Gastroesophageal sphincter (tissue), 4 donors: ENCODE measurements around the gene OR11A1. TPM values are rescaled to one million over a fixed set of nuclear protein-coding genes. Genes with fewer than 3 reads are reported as not detected.

Experiments
- ATAC-seq: fragments of 150-250 bp; one replicate; pipeline ENCODE4 v1.9.1; 2016; ENCODE audit warnings: mild to moderate bottlenecking, moderate library complexity
- H3K27ac ChIP-seq, 4 donors: fragments of 200-600 bp; sonication (generic) in 3 of 4; 1 replicate in 3 of 4; 2 replicates in 1 of 4; pipeline ENCODE4 v1.5.1; 2016 to 2019
- H3K27me3 ChIP-seq: fragments of 200-600 bp; sonication (generic); one replicate; pipeline ENCODE4 v1.5.1; 2019
- H3K36me3 ChIP-seq, 2 donors: fragments of 200-600 bp; sonication (generic); one replicate each; pipeline ENCODE4 v1.5.1; 2019; ENCODE audit warnings: control low read depth in 1 of 2
- H3K4me1 ChIP-seq, 3 donors: fragments of 200-600 bp; sonication (generic); 1 replicate in 2 of 3; 2 replicates in 1 of 3; pipeline ENCODE4 v1.5.1; 2016 to 2019; ENCODE audit warnings: control low read depth in 2 of 3
- H3K4me3 ChIP-seq, 2 donors: fragments of 200-600 bp; sonication (generic); one replicate each; pipeline ENCODE4 v1.5.1; 2019; ENCODE audit warnings: mild to moderate bottlenecking in 1 of 2, moderate library complexity in 1 of 2
- H3K9me3 ChIP-seq, 3 donors: fragments of 200-600 bp; sonication (generic); one replicate each; pipeline ENCODE4 v1.5.1; 2017 to 2019; ENCODE audit warnings: control low read depth in 2 of 3
- EP300 ChIP-seq: sonication (generic); formaldehyde crosslinking; IDR thresholded peaks from one replicate; pipeline ENCODE4 v1.6.1; 2017; ENCODE audit warnings: antibody characterized with exemption, mild to moderate bottlenecking
- POLR2A ChIP-seq, 2 donors: fragments of 450-650 bp; IDR thresholded peaks; one replicate each; pipeline ENCODE4 v1.6.1; 2017; ENCODE audit warnings: antibody characterized with exemption in 2 of 2, mild to moderate bottlenecking in 2 of 2, moderate library complexity in 1 of 2
- POLR2AphosphoS5 ChIP-seq: sonication (generic); formaldehyde crosslinking; IDR thresholded peaks from one replicate; pipeline ENCODE4 v1.6.1; 2017; ENCODE audit warnings: antibody characterized with exemption
- WGBS, 2 donors: methylation state at CpG; one replicate each; pipeline ENCODE4 v1.1.5; 2018; ENCODE audit warnings: low coverage in 1 of 2; 5-methylcytosine and 5-hydroxymethylcytosine counted together
- total RNA-seq, 4 donors: library from RNA; depleted of rRNA; stranded (reverse); fragments of >200 nt; gene quantifications; one replicate each; pipeline ENCODE4 v1.1.0, GENCODE V29; 2016
- TF ChIP-seq, protein P1 (sequence below), 4 experiments: fragments of 200-600 bp in 2 of 4; fragments of 450-650 bp in 2 of 4; sonication (generic) in 1 of 4; IDR thresholded peaks; one replicate each; pipeline ENCODE4 v1.5.1; 2017 to 2019; ENCODE audit warnings: antibody characterized with exemption in 4 of 4, mild to moderate bottlenecking in 2 of 4, moderate library complexity in 2 of 4

Gene OR11A1, protein sequence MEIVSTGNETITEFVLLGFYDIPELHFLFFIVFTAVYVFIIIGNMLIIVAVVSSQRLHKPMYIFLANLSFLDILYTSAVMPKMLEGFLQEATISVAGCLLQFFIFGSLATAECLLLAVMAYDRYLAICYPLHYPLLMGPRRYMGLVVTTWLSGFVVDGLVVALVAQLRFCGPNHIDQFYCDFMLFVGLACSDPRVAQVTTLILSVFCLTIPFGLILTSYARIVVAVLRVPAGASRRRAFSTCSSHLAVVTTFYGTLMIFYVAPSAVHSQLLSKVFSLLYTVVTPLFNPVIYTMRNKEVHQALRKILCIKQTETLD
- not detected for total RNA-seq

DNA sequence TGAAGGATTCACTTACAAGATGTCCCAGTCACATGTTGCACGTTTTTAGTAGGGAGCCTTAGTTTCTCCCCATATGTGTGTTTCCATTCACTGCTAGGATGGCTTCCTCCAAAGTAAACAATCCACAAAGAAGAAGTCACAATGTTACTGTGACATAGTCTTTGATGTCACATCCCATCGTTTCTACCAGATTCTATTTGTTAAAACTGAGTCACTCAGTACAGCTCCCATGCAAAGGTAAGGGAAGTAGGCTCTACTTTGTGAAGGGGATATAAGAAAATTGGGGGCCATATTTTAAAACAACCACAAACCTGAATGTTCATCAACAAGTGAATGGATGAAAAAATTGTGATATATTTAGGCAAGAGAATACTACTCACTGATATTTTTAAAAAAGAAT lies at the start of gene OR11A1, which contains the start of gene OR2H1:
Gene OR11A1 (minus strand): TSS at position 101 of the 400 bp plus-strand sequence. CDS start 29,430 bp downstream, outside the sequence.
Gene OR2H1 (plus strand): TSS at position 185 of the 400 bp plus-strand sequence. CDS start 4,615 bp downstream, outside the sequence.
- H3K27ac ChIP-seq, result no peak within 1 kb of the TSS
- no peaks in the 10 kb centered on the region for H3K4me1 ChIP-seq
- H3K9me3 ChIP-seq, result no peaks in the 10 kb centered on the region
- H3K4me3 ChIP-seq, result no peak within 1 kb of the TSS
- no peaks in the 10 kb centered on the region for H3K36me3 ChIP-seq
- TF ChIP-seq, protein P1, sequence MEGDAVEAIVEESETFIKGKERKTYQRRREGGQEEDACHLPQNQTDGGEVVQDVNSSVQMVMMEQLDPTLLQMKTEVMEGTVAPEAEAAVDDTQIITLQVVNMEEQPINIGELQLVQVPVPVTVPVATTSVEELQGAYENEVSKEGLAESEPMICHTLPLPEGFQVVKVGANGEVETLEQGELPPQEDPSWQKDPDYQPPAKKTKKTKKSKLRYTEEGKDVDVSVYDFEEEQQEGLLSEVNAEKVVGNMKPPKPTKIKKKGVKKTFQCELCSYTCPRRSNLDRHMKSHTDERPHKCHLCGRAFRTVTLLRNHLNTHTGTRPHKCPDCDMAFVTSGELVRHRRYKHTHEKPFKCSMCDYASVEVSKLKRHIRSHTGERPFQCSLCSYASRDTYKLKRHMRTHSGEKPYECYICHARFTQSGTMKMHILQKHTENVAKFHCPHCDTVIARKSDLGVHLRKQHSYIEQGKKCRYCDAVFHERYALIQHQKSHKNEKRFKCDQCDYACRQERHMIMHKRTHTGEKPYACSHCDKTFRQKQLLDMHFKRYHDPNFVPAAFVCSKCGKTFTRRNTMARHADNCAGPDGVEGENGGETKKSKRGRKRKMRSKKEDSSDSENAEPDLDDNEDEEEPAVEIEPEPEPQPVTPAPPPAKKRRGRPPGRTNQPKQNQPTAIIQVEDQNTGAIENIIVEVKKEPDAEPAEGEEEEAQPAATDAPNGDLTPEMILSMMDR (IDR thresholded peaks at IDR 0.05), result no peak
- TF ChIP-seq POLR2AphosphoS5 (no peak), POLR2A (IDR thresholded peaks at IDR 0.05) (no peak), EP300 (no peak)
- 39 to 40% methylated on average over 2 of the region's 2 CpGs for WGBS, 2 donors
- H3K27me3 ChIP-seq, result no peaks in the 10 kb centered on the region
- no peak for ATAC-seq

DNA sequence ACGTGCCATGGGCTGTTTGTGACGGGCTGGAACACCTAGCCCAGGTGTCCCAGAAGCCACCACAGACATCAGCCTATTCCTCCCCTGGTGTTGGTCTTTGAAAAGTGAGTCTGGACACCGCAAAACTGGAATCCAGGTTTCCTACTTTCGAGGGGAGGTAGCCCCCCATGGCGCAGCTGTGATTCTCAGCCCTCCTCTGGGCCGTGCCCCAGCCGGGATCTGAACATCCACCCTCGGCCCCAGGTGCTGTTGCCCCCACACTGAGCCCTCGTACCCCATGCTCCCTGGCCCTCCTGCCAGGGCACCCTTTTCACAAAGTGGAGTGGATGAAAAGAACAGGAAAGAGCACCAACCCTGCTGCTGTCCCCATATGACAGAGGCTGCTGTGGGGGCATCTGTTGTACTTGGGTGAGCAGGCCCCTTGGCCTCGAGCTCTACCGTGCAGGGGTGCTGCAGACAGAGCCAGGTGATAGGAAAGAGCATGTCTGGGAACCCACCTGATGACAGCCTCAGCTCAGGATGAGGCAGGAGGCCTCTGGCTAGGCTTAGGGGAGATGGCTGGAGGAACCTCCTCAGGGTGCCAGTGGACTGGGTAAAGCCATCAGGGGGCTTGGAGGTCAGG lies 49.7 kb upstream of the OR11A1 start:
- TF ChIP-seq POLR2A (IDR thresholded peaks at IDR 0.05), result no peak
- Histone ChIP-seq H3K27ac (no peak overlapping the region), H3K4me1 (no peaks in the 10 kb centered on the region), H3K9me3 (no peaks in the 10 kb centered on the region), H3K27me3 (peaks cover 7% of the 10 kb centered on the region), H3K4me3 (no peak overlapping the region), H3K36me3 (no peaks in the 10 kb centered on the region)
- WGBS, 2 donors, result no CpG with 5 or more reads among the region's 11 CpGs
- no peak for ATAC-seq

DNA sequence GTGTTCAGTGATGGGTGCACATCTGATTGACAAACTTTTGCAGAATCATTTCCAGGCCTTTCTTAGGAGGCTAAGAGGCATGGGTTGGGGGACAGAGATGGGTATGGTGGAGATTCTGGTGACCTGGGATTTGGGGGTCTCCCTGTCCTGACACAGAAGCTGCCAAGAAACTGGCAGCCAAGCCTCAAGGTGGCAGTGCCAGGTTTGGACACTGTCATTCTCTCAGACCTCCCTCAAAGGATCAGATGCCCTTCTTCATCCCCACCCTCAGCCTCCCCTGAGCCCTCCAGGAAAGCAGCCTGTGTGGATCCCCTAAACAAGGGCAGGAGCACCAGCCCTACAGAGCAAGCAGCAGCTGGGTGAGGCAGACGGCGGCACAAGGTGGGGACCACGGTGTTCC lies 48.9 kb upstream of the OR11A1 start:
- H3K36me3 ChIP-seq, result no peaks in the 10 kb centered on the region
- TF ChIP-seq EP300, result no peak
- no peak for TF ChIP-seq POLR2AphosphoS5
- TF ChIP-seq POLR2A (IDR thresholded peaks at IDR 0.05), result no peak
- TF ChIP-seq, protein P1 (IDR thresholded peaks at IDR 0.05), result no peak
- no peak for ATAC-seq
- WGBS, 2 donors, result 100% methylated on average over 1 of the region's 3 CpGs; no CpG with 5 or more reads in 1 of the 2 donors
- no peak overlapping the region for H3K27ac ChIP-seq
- H3K9me3 ChIP-seq, result no peaks in the 10 kb centered on the region
- peaks cover 14% of the 10 kb centered on the region for H3K27me3 ChIP-seq
- H3K4me1 ChIP-seq, result no peaks in the 10 kb centered on the region
- no peak overlapping the region for H3K4me3 ChIP-seq

DNA sequence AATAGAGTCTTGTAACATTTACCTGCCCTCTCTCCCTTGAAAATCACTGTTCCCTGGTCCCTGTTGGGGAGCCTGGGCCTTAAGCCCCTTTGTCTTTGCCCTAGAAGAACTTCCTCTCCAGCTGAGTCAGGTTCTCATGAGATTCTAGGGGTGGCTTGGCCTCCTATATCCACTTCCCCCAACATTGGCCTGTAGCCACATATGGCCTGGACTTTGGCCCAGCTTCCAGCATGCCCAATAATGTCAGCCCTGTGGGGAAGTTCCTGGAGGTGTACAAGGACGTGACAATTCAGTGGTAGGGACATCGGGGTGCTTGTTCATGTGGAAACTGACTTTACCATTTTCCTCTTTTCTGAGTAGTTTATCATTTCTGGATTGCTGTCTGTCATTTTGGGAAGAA lies 48.1 kb upstream of the OR11A1 start:
- TF ChIP-seq POLR2AphosphoS5 (no peak), EP300 (no peak), POLR2A (IDR thresholded peaks at IDR 0.05) (no peak)
- TF ChIP-seq, protein P1 (IDR thresholded peaks at IDR 0.05), result no peak
- Histone ChIP-seq H3K4me3 (no peak overlapping the region), H3K27ac (no peak overlapping the region), H3K36me3 (no peaks in the 10 kb centered on the region), H3K4me1 (no peaks in the 10 kb centered on the region), H3K9me3 (no peaks in the 10 kb centered on the region), H3K27me3 (peaks cover 23% of the 10 kb centered on the region)
- 70 to 75% methylated on average over 2 of the region's 2 CpGs for WGBS, 2 donors
- ATAC-seq, result no peak

DNA sequence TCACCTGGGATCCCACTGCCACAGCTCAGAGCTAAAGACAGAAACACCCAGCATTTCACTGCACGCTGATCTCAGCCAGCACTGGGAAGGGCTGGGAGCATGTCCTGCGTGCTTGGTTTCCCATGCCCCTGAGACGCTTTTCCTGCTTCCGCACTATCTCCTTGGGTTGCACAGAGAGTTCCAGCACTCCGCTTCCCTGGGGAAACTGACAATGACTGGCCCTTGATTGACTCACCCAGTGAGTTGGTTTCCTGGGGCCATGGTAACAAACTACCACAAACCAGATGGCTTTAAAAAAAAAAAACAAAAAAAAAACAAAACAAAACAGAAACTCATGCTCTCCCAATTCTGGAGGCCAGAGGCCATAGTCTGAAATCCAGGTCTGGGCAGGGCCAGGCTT lies 45.7 kb upstream of the OR11A1 start:
- TF ChIP-seq EP300 (no peak), POLR2A (IDR thresholded peaks at IDR 0.05) (no peak), POLR2AphosphoS5 (no peak)
- TF ChIP-seq, protein P1 (IDR thresholded peaks at IDR 0.05), result no peak
- Histone ChIP-seq H3K27me3 (peaks cover 26% of the 10 kb centered on the region), H3K36me3 (no peaks in the 10 kb centered on the region), H3K9me3 (no peaks in the 10 kb centered on the region), H3K4me3 (no peak overlapping the region), H3K27ac (no peak overlapping the region), H3K4me1 (no peaks in the 10 kb centered on the region)
- ATAC-seq, result no peak
- 82 to 85% methylated on average over 2 to 4 of the region's 5 CpGs for WGBS, 2 donors
